SU-DHL-6 (cell line): Measurements from ENCODE around the gene SBNO2.
A peak's percentile ranks its signal among the peaks of the same experiment; 100 is the strongest.

Experiments
- H2AFZ ChIP-seq: fragments of 200-600 bp; sonication (generic); 2 replicates; pipeline ENCODE4 v1.6.1; 2014; ENCODE audit warnings: low read depth, mild to moderate bottlenecking, moderate library complexity, mixed read lengths, antibody characterized with exemption, low read length; ENCODE audit not compliant: severe bottlenecking
- H3F3A ChIP-seq: fragments of 200-600 bp; shearing (Covaris generic); 2 replicates; pipeline ENCODE4 v1.6.0; 2016; ENCODE audit warnings: antibody characterized with exemption, mild to moderate bottlenecking; ENCODE audit not compliant: insufficient read depth
- H3K27ac ChIP-seq: fragments of 200-600 bp; sonication (generic); 2 replicates; pipeline ENCODE4 v1.5.1; 2016; ENCODE audit warnings: low read depth, mild to moderate bottlenecking, low read length, moderate library complexity, mixed read lengths
- H3K27me3 ChIP-seq: fragments of 200-600 bp; sonication (generic), shearing (Covaris generic); 2 replicates; pipeline ENCODE4 v1.6.0; 2014; ENCODE audit warnings: mild to moderate bottlenecking, low read length
- H3K36me3 ChIP-seq: fragments of 200-600 bp; sonication (generic); 2 replicates; pipeline ENCODE4 v1.6.1; 2014; ENCODE audit warnings: mild to moderate bottlenecking, low read length, mixed read lengths
- H3K4me2 ChIP-seq: fragments of 300-600, 200-600 bp; shearing (Covaris generic), sonication (generic); 2 replicates; pipeline ENCODE4 v1.6.0; 2014; ENCODE audit warnings: low read length, low read depth, mild to moderate bottlenecking; ENCODE audit not compliant: poor library complexity, severe bottlenecking
- H3K4me3 ChIP-seq: fragments of 200-600 bp; sonication (generic); 2 replicates; pipeline ENCODE4 v1.5.1; 2014; ENCODE audit warnings: antibody characterized with exemption, low read length, mild to moderate bottlenecking, mixed read lengths; ENCODE audit not compliant: insufficient read depth, poor library complexity, severe bottlenecking
- H3K79me2 ChIP-seq: fragments of 200-600 bp; sonication (generic); 2 replicates; pipeline ENCODE4 v1.6.1; 2014; ENCODE audit warnings: mild to moderate bottlenecking, low read length, moderate library complexity; ENCODE audit not compliant: insufficient read depth
- H3K9ac ChIP-seq: fragments of 200-600 bp; sonication (generic); 2 replicates; pipeline ENCODE4 v1.7.0; 2014; ENCODE audit warnings: mild to moderate bottlenecking, low read length
- H3K9me2 ChIP-seq: fragments of 200-600 bp; sonication (generic); replicated peaks from 2 replicates; pipeline ENCODE4 v1.6.1; 2014; ENCODE audit warnings: low read length; ENCODE audit not compliant: insufficient read depth
- H3K9me3 ChIP-seq: fragments of 200-600 bp; sonication (generic); 2 replicates; pipeline ENCODE4 v1.6.1; 2014; ENCODE audit warnings: low read length, mixed read lengths; ENCODE audit not compliant: insufficient read depth
- H4K20me1 ChIP-seq: fragments of 200-600 bp; sonication (generic); 2 replicates; pipeline ENCODE4 v1.6.1; 2014; ENCODE audit warnings: low read depth, mild to moderate bottlenecking, antibody characterized with exemption, low read length, moderate library complexity, mixed read lengths
- CTCF ChIP-seq: fragments of 200-600 bp; sonication (generic); IDR thresholded peaks from one replicate; pipeline ENCODE4 v1.5.1; 2017; ENCODE audit warnings: antibody characterized with exemption, mild to moderate bottlenecking, low read length, moderate library complexity; ENCODE audit not compliant: insufficient read depth, poor library complexity, severe bottlenecking
- EZH2phosphoT487 ChIP-seq: fragments of 200-600 bp; sonication (generic), shearing (Covaris generic); conservative IDR thresholded peaks from 2 replicates; pipeline ENCODE4 v1.6.1; 2018; ENCODE audit warnings: mild to moderate bottlenecking, antibody characterized with exemption, low read length, moderate library complexity, mixed read lengths

The SBNO2 gene

GRCh38 chr19:1080360-1081161 is 93.5 kb downstream of the SBNO2 start:
- Histone ChIP-seq H3K27ac (no peak overlapping the region), H3K79me2 (no peaks in the 10 kb centered on the region), H3K36me3 (peaks cover 8% of the 10 kb centered on the region), H3K27me3 (no peaks in the 10 kb centered on the region), H3F3A (peaks cover 18% of the 10 kb centered on the region), H2AFZ (no peak overlapping the region), H3K9ac (no peak overlapping the region), H4K20me1 (no peaks in the 10 kb centered on the region), H3K4me2 (no peak overlapping the region), H3K4me3 (no peak overlapping the region), H3K9me3 (no peaks in the 10 kb centered on the region), H3K9me2 (no peaks in the 10 kb centered on the region)
- TF ChIP-seq EZH2phosphoT487 (no peak), CTCF (no peak)

GRCh38 chr19:1079566-1080111 is 94.4 kb downstream of the SBNO2 start:
- H3F3A ChIP-seq = peaks cover 24% of the 10 kb centered on the region
- H3K27me3 ChIP-seq = no peaks in the 10 kb centered on the region
- TF ChIP-seq CTCF (no peak), EZH2phosphoT487 (no peak)
- no peak overlapping the region for H3K4me3 ChIP-seq
- H3K79me2 ChIP-seq = no peaks in the 10 kb centered on the region
- H3K27ac ChIP-seq = no peak overlapping the region
- no peak overlapping the region for H3K4me2 ChIP-seq
- H4K20me1 ChIP-seq = no peaks in the 10 kb centered on the region
- H3K9me2 ChIP-seq = no peaks in the 10 kb centered on the region
- H2AFZ ChIP-seq = no peak overlapping the region
- H3K36me3 ChIP-seq = peaks cover 8% of the 10 kb centered on the region
- no peak overlapping the region for H3K9ac ChIP-seq
- no peaks in the 10 kb centered on the region for H3K9me3 ChIP-seq

GRCh38 chr19:1076951-1077350 is 97.1 kb downstream of the SBNO2 start:
- peaks cover 8% of the 10 kb centered on the region for H3K36me3 ChIP-seq

More at GRCh38 chr19:1076951-1077350, 97.1 kb downstream of the SBNO2 start:
- H4K20me1 ChIP-seq = no peaks in the 10 kb centered on the region
- H3F3A ChIP-seq = peaks cover 29% of the 10 kb centered on the region
- no peaks in the 10 kb centered on the region for H3K9me3 ChIP-seq
- no peaks in the 10 kb centered on the region for H3K27me3 ChIP-seq
- H3K27ac ChIP-seq = peak overlapping the region; percentile 91
- no peaks in the 10 kb centered on the region for H3K79me2 ChIP-seq
- peak overlapping the region; percentile 52 for H3K4me2 ChIP-seq
- TF ChIP-seq CTCF (no peak), EZH2phosphoT487 (no peak)
- no peaks in the 10 kb centered on the region for H3K9me2 ChIP-seq
- H3K4me3 ChIP-seq = no peak overlapping the region
- no peak overlapping the region for H2AFZ ChIP-seq
- peak overlapping the region; percentile 23; the same call in 1 of the 2 replicates for H3K9ac ChIP-seq
